H9 (cell line): ENCODE measurements around the gene TRIM44. TPM values are rescaled to one million over a fixed set of nuclear protein-coding genes. Genes with fewer than 3 reads are reported as not detected.

Experiments used
- DNase-seq: peaks from one replicate; pipeline ENCODE4 v3.0.0-alpha.2; 2017
- H2AFZ ChIP-seq: one replicate; pipeline ENCODE4 v1.6.1; 2013; ENCODE audit warnings: mild to moderate bottlenecking, low read length, control low read depth, moderate library complexity
- H2AK5ac ChIP-seq: 2 replicates; pipeline ENCODE4 v1.6.1; 2013; ENCODE audit warnings: low read length, control low read depth, mixed read lengths; ENCODE audit not compliant: insufficient read length
- H2BK120ac ChIP-seq: one replicate; pipeline ENCODE4 v1.6.1; 2013; ENCODE audit warnings: low read depth, mild to moderate bottlenecking, low read length, control low read depth, inconsistent platforms; ENCODE audit not compliant: poor library complexity, severe bottlenecking
- H2BK12ac ChIP-seq: 2 replicates; pipeline ENCODE4 v1.6.1; 2013; ENCODE audit warnings: low read length, control low read depth, mixed read lengths, low read depth; ENCODE audit not compliant: insufficient read length
- H2BK15ac ChIP-seq: 2 replicates; pipeline ENCODE4 v1.6.1; 2013; ENCODE audit warnings: low read depth, low read length, control low read depth
- H2BK20ac ChIP-seq: one replicate; pipeline ENCODE4 v1.6.1; 2013; ENCODE audit warnings: low read depth, mild to moderate bottlenecking, low read length, control low read depth, inconsistent platforms; ENCODE audit not compliant: poor library complexity, severe bottlenecking
- H2BK5ac ChIP-seq: 2 replicates; pipeline ENCODE4 v1.6.1; 2013; ENCODE audit warnings: low read length, control low read depth, mixed read lengths; ENCODE audit not compliant: insufficient read length
- H3K14ac ChIP-seq: 2 replicates; pipeline ENCODE4 v1.6.1; 2013; ENCODE audit warnings: low read length, control low read depth; ENCODE audit not compliant: insufficient read depth
- H3K18ac ChIP-seq: 2 replicates; pipeline ENCODE4 v1.6.1; 2013; ENCODE audit warnings: low read depth, mild to moderate bottlenecking, mixed read lengths, low read length, control low read depth; ENCODE audit not compliant: insufficient read length
- H3K23ac ChIP-seq: 2 replicates; pipeline ENCODE4 v1.6.1; 2013; ENCODE audit warnings: low read length, control low read depth, mixed read lengths, low read depth; ENCODE audit not compliant: insufficient read length
- H3K23me2 ChIP-seq: 2 replicates; pipeline ENCODE4 v1.6.1; 2013; ENCODE audit warnings: low read depth, mild to moderate bottlenecking, mixed read lengths, low read length, control low read depth; ENCODE audit not compliant: insufficient read length, poor library complexity, severe bottlenecking
- H3K27ac ChIP-seq: 2 replicates; pipeline ENCODE4 v1.5.1; 2013; ENCODE audit warnings: low read length, control low read depth, mixed read lengths, low read depth; ENCODE audit not compliant: insufficient read length
- H3K27me3 ChIP-seq: 2 replicates; pipeline ENCODE4 v1.6.1; 2013; ENCODE audit warnings: low read length, control low read depth, inconsistent platforms; ENCODE audit not compliant: insufficient read depth
- H3K4ac ChIP-seq: 2 replicates; pipeline ENCODE4 v1.6.1; 2013; ENCODE audit warnings: low read depth, mild to moderate bottlenecking, control low read depth, inconsistent platforms, low read length, moderate library complexity
- H3K4me1 ChIP-seq: 2 replicates; pipeline ENCODE4 v1.6.1; 2013; ENCODE audit warnings: low read length, control low read depth, inconsistent platforms; ENCODE audit not compliant: insufficient read depth
- H3K4me2 ChIP-seq: 2 replicates; pipeline ENCODE4 v1.6.1; 2013; ENCODE audit warnings: low read length, control low read depth, mixed read lengths; ENCODE audit not compliant: insufficient read length, insufficient read depth
- H3K56ac ChIP-seq: 2 replicates; pipeline ENCODE4 v1.6.1; 2013; ENCODE audit warnings: low read depth, mild to moderate bottlenecking, mixed read lengths, low read length, control low read depth; ENCODE audit not compliant: insufficient read length
- H3K79me1 ChIP-seq: 2 replicates; pipeline ENCODE4 v1.6.1; 2013; ENCODE audit warnings: low read depth, mild to moderate bottlenecking, moderate library complexity, low read length, control low read depth, inconsistent platforms; ENCODE audit not compliant: insufficient read depth, poor library complexity, severe bottlenecking
- H3K79me2 ChIP-seq: 2 replicates; pipeline ENCODE4 v1.6.1; 2013; ENCODE audit warnings: low read length, control low read depth, inconsistent platforms; ENCODE audit not compliant: insufficient read depth
- H3K9ac ChIP-seq: 2 replicates; pipeline ENCODE4 v1.6.1; 2013; ENCODE audit warnings: low read length, control low read depth, mixed read lengths; ENCODE audit not compliant: insufficient read length; ENCODE audit errors: extremely low read depth
- H3K9me3 ChIP-seq: one replicate; pipeline ENCODE4 v1.6.1; 2013; ENCODE audit warnings: low read depth, low read length, inconsistent platforms; ENCODE audit not compliant: control insufficient read depth
- H3T11ph ChIP-seq: one replicate; pipeline ENCODE4 v1.6.1; 2013; ENCODE audit warnings: mild to moderate bottlenecking, low read length, control low read depth, inconsistent platforms
- H4K20me1 ChIP-seq: one replicate; pipeline ENCODE4 v1.6.1; 2013; ENCODE audit not compliant: control insufficient read depth, insufficient read length, insufficient read depth
- H4K5ac ChIP-seq: 2 replicates; pipeline ENCODE4 v1.6.1; 2013; ENCODE audit warnings: low read depth, mild to moderate bottlenecking, mixed read lengths, low read length, control low read depth; ENCODE audit not compliant: insufficient read length
- H4K8ac ChIP-seq: replicated peaks from 2 replicates; pipeline ENCODE4 v1.6.1; 2013; ENCODE audit warnings: low read length, control low read depth, mixed read lengths, low read depth; ENCODE audit not compliant: insufficient read length
- H4K91ac ChIP-seq: 2 replicates; pipeline ENCODE4 v1.6.1; 2013; ENCODE audit warnings: low read depth, mild to moderate bottlenecking, moderate library complexity, mixed read lengths, low read length, control low read depth; ENCODE audit not compliant: insufficient read length
- H3K27ac Mint-ChIP-seq, 3 experiments: 2 replicates in 2 of 3; 3 replicates in 1 of 3; pipeline ENCODE4 v1.8.0; 2020 to 2021; ENCODE audit warnings: mixed read lengths in 3 of 3, mild to moderate bottlenecking in 1 of 3, moderate library complexity in 1 of 3
- H3K27me3 Mint-ChIP-seq: 2 replicates; pipeline ENCODE4 v1.8.0; 2021; ENCODE audit warnings: low read depth, mild to moderate bottlenecking, moderate library complexity, mixed read lengths
- H3K36me3 Mint-ChIP-seq, 3 experiments: 2 replicates in 2 of 3; 3 replicates in 1 of 3; pipeline ENCODE4 v1.8.0; 2020 to 2021; ENCODE audit warnings: low read depth in 3 of 3, mixed read lengths in 3 of 3; ENCODE audit not compliant: insufficient read depth in 1 of 3
- H3K4me1 Mint-ChIP-seq, 2 experiments: 2 replicates each; pipeline ENCODE4 v1.8.0; 2020; ENCODE audit warnings: mixed read lengths in 2 of 2
- H3K4me3 Mint-ChIP-seq, 2 experiments: 2 replicates in 1 of 2; 3 replicates in 1 of 2; pipeline ENCODE4 v1.8.0; 2020 to 2021; ENCODE audit warnings: mild to moderate bottlenecking in 2 of 2, mixed read lengths in 2 of 2, moderate library complexity in 1 of 2
- H3K9me3 Mint-ChIP-seq, 2 experiments: 2 replicates in 1 of 2; 3 replicates in 1 of 2; pipeline ENCODE4 v1.8.0; 2020; ENCODE audit warnings: mild to moderate bottlenecking in 2 of 2, mixed read lengths in 2 of 2, moderate library complexity in 1 of 2
- CTCF ChIP-seq: fragments of 200-600 bp; sonication (generic); conservative IDR thresholded peaks from 3 replicates; pipeline ENCODE4 v1.8.0; 2021; ENCODE audit warnings: antibody characterized with exemption, mild to moderate bottlenecking
- WGBS: extraction: QIAGEN DNeasy Blood & Tissue Kit; methylation state at CpG from one replicate; pipeline ENCODE4 v1.1.7; 2013; ENCODE audit warnings: missing lambda C conversion rate, low lambda C conversion rate, mixed read lengths; ENCODE audit not compliant: insufficient read length; ENCODE audit errors: extremely low coverage; 5-methylcytosine and 5-hydroxymethylcytosine counted together
- total RNA-seq: library from RNA; stranded (reverse); gene quantifications from 2 replicates; pipeline ENCODE4 v1.2.1, GENCODE V29; 2021

The TRIM44 gene
- total RNA-seq, 1 experiment from 2014 or later: 37.7 TPM

- Mint-ChIP-seq H3K9me3 (no peaks in the 10 kb centered on the region), H3K27me3 (peaks cover 8% of the 10 kb centered on the region)
Observed at GRCh38 chr11:35851342-35851741, 188.8 kb downstream of the TRIM44 start.

More at GRCh38 chr11:35851342-35851741, 188.8 kb downstream of the TRIM44 start:
- no peaks in the 10 kb centered on the region for H4K20me1 ChIP-seq
- H3K79me2 ChIP-seq: no peaks in the 10 kb centered on the region
- no peaks in the 10 kb centered on the region for H3K27me3 ChIP-seq
- no peaks in the 10 kb centered on the region for H3K23me2 ChIP-seq
- no peak overlapping the region for H2AFZ ChIP-seq
- H2BK20ac ChIP-seq: no peak overlapping the region
- no peak for TF ChIP-seq CTCF
- H3K27ac Mint-ChIP-seq: no peak overlapping the region
- no peak overlapping the region for H3K23ac ChIP-seq
- H4K5ac ChIP-seq: no peak overlapping the region
- H4K91ac ChIP-seq: no peak overlapping the region
- no peak overlapping the region for H3K56ac ChIP-seq
- no peaks in the 10 kb centered on the region for H3K4me1 ChIP-seq
- no peak overlapping the region for H2BK5ac ChIP-seq
- H3K4ac ChIP-seq: no peak overlapping the region
- H2AK5ac ChIP-seq: no peak overlapping the region
- H3K79me1 ChIP-seq: no peaks in the 10 kb centered on the region
- DNase-seq: no peak
- H2BK15ac ChIP-seq: no peak overlapping the region
- H3K14ac ChIP-seq: no peak overlapping the region
- no peak overlapping the region for H3K9ac ChIP-seq
- H3K4me2 ChIP-seq: no peak overlapping the region
- peaks cover 14 to 21% of the 10 kb centered on the region in 2 experiments for H3K4me1 Mint-ChIP-seq
- H3T11ph ChIP-seq: no peak overlapping the region
- H3K18ac ChIP-seq: no peak overlapping the region
- no peak overlapping the region for H4K8ac ChIP-seq
- no CpG with 5 or more reads among the region's 6 CpGs for WGBS
- no peak overlapping the region for H2BK120ac ChIP-seq
- no peaks in the 10 kb centered on the region for H3K36me3 Mint-ChIP-seq
- H3K9me3 ChIP-seq: no peaks in the 10 kb centered on the region
- H2BK12ac ChIP-seq: no peak overlapping the region
- H3K27ac ChIP-seq: no peak overlapping the region
- no peak overlapping the region for H3K4me3 Mint-ChIP-seq
